Cerebellar cortex (tissue), 1 donor: ENCODE results near the gene ACAP3.
A peak's percentile ranks its signal among the peaks of the same experiment; 100 is the strongest.
"Not testable (repeated sequence)": the region's sequence is repeated elsewhere in the genome, so short reads cannot be mapped to it uniquely, and the experiment has no call there.

Experiments
- DNase-seq: peaks from one replicate; pipeline ENCODE4 v3.0.0-alpha.2; 2015; ENCODE audit warnings: low spot score

ACAP3 gene

GRCh38 chr1:1330366-1331067 is 22.8 kb upstream of the ACAP3 start:
- no peak for DNase-seq

GRCh38 chr1:1329304-1330210 is 21.8 kb upstream of the ACAP3 start:
- DNase-seq: no peak

- DNase-seq: no peak
Observed at GRCh38 chr1:1328254-1328653, 20.5 kb upstream of the ACAP3 start.

GRCh38 chr1:1327291-1327690 is 19.6 kb upstream of the ACAP3 start:
- DNase-seq: no peak

- DNase-seq: no peak
Observed at GRCh38 chr1:1326075-1326605, 18.4 kb upstream of the ACAP3 start.

DNA sequence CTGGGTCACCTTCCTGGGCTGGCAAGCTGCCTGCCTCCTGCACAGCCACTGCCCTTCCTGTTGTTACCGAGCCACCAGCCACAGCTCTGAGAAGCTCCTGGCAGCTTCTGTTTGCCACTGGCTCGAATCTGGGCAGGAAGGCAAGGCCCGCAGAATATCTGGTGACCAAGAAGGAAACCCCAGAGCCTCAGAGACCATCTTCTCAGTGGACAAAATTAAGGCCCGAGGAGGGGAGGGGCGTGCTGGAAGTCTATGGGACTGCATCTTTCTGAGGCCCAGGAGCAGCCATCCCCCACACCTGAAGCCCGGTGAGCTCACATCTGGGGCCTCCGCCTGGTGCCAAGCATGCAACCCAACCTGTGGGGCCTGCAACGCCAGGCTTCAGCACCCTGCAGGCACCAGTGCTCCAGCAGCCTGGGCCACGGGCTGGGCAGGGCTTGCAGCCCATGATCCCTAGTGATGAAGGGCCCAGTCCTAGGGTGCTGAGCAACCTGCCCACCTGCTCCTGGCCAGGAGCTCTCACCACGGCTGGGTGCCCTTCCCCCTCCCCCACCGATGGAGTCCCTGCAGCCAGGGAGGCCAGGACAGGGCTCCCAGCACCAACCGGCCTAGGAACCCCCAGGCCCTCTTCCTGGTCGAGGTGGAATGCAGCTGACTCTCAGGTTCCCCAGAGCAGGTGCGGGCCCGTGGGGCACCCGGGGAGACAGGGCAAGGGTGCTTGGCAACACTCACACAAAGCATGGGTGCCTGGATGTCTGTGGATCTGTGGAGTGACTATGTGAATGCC is 17.8 kb upstream of the ACAP3 start:
- DNase-seq: no peak

GRCh38 chr1:1324524-1325287 is 17.0 kb upstream of the ACAP3 start, which contains the start of the genes CPTP and INTS11:
TSS of gene CPTP (plus strand) at chr1:1324802. CDS start at chr1:1326911, 2,109 bp downstream.
TSS of gene INTS11 (minus strand) at chr1:1324660. CDS start at chr1:1324608, 52 bp downstream.
- peak; percentile 85 for DNase-seq

- DNase-seq: no peak
Observed at GRCh38 chr1:1324084-1324523, 16.4 kb upstream of the ACAP3 start.

DNA sequence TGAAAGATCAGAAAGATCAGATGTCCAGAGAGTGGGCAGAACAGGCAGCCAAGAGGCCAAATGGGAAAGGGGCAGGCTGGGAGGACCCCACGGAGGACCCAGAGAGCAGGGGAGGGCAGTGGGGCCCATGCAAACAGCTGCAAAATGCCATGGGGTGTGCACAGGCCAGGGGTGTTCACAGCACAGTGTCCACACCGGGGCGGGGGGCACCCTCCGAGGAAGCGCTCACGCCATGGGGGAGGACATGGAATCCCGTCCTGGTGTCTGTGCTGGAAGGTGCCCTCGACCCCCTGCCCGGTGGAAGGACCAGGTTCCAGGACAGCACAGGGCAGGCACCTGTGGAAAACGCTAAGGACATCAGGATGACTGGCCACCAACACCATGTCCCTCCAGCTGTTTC is 15.2 kb upstream of the ACAP3 start:
- no peak for DNase-seq

- DNase-seq: no peak
Observed at GRCh38 chr1:1322418-1322817, 14.7 kb upstream of the ACAP3 start.

DNA sequence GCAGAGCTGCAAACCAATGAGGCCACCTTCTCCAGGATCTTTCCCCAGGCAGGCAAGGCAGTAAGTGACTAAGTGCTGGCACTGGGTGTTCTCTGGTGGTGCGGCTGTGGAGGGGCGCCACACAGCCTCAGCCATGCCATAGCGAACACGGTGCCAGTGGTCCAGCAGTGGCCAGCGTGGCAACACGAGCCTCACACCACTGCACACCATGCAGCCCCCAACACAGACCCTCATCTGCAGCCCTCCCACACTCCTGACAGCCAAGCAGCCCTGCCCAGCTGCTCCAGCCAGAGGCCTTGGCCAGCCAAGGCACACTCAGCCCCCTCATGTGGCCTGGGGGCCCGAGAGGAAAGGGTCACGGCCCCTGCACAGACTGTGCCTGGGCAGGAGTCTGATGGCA is 13.7 kb upstream of the ACAP3 start:
- DNase-seq: no peak

GRCh38 chr1:1320666-1321448 is 13.1 kb upstream of the ACAP3 start:
- DNase-seq: no peak

DNA sequence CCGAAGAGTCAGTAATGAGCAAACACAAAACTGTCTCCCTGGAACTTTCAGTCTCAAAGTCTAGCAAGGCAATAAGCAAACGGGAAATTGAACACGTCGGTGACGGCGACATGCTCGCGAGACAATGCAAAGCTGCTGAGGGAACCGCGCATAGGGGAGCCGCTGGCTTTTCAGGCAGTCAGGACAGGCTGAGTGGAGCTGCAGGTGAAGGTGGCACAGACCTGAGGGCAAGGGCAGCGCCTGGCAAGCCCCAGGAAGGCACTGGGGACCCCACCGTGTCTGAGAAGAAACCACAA is 11.9 kb upstream of the ACAP3 start:
- DNase-seq: no peak

DNA sequence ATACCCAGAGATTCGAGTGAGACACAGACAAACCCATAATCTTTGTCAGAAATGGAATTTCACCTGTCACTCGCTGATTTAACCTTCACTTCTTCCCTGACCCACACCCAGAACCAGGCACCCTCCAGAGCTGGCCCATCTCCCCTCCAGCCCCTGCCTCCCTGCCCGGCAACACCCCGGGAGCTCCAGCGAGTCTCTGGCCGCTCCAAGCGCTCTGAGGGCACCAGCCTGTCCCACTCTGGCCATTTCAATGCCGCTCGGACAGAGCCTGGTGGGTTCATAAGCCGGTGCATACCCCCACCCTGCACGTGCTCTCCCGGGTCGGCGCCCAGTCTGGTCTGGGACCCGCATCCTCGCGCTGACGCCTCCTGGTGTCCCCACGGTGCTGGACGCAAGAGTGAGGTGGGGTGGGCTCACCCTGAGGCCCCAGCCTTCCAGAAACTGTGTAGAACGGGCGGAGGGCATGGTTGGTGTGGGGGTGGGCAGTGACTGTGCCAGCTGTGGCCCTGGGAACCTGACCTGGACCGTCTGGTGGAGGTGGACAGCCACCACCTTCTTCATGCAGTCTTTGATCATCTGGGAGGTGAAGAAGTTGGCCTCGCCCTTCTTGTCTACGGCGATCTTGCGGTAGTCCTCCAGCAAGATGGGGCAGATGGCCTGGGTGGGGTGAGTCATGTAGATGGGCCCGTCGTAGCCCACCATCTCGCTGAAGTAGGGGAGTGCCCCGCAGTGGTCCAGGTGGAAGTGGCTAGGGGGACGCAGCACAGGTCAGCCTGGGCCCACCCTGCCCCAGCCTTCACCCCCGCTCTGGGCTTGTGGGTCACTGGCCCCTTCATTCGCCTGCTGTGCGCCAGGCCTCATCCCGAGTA is 11.3 kb upstream of the ACAP3 start:
- DNase-seq: no peak

GRCh38 chr1:1318131-1318652 is 10.5 kb upstream of the ACAP3 start:
- no peak for DNase-seq

- no peak for DNase-seq
Observed at GRCh38 chr1:1317420-1317819, 9.7 kb upstream of the ACAP3 start.

- not testable (repeated sequence) for DNase-seq
Observed at GRCh38 chr1:1316199-1316598, 8.5 kb upstream of the ACAP3 start.

GRCh38 chr1:1315435-1315954 is 7.8 kb upstream of the ACAP3 start:
- no peak for DNase-seq

DNA sequence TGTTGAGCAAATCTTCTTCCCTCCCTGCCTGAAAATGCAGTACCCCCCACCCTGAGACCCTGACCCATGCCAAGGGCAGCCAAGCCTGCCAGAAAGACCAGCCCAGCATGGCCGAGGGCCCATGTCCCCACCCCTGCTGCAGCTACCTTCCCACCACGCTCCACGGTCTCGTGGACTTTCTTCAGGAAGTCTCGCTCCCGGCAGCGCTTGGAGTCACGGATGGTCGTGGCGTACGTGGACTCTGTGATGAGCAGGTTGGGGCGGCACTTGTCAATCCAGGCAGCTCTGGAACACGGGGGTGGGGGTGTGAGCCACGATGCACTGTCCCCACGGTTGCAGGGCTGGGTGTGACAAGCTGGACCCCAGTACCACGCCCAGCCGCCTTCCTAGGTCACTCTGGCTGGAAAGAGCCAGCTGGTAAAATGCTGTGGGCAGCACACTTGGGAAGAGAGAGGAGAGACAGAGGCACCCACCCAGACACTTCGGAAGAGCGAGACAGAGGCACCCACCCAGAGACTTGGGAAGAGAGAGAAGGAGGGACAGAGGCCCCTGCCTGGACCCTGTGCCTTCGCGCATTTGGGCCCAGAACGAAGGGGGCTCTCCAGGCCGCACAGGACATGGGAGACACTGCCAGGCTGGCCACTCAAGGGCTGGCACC is 7.1 kb upstream of the ACAP3 start:
- no peak for DNase-seq
